ENCODE results near the gene MAGED2.
A peak's percentile ranks its signal among the peaks of the same experiment; 100 is the strongest.
"Not testable (repeated sequence)": the region's sequence is repeated elsewhere in the genome, so short reads cannot be mapped to it uniquely, and the experiment has no call there.

Gene MAGED2, protein sequence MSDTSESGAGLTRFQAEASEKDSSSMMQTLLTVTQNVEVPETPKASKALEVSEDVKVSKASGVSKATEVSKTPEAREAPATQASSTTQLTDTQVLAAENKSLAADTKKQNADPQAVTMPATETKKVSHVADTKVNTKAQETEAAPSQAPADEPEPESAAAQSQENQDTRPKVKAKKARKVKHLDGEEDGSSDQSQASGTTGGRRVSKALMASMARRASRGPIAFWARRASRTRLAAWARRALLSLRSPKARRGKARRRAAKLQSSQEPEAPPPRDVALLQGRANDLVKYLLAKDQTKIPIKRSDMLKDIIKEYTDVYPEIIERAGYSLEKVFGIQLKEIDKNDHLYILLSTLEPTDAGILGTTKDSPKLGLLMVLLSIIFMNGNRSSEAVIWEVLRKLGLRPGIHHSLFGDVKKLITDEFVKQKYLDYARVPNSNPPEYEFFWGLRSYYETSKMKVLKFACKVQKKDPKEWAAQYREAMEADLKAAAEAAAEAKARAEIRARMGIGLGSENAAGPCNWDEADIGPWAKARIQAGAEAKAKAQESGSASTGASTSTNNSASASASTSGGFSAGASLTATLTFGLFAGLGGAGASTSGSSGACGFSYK

DNA sequence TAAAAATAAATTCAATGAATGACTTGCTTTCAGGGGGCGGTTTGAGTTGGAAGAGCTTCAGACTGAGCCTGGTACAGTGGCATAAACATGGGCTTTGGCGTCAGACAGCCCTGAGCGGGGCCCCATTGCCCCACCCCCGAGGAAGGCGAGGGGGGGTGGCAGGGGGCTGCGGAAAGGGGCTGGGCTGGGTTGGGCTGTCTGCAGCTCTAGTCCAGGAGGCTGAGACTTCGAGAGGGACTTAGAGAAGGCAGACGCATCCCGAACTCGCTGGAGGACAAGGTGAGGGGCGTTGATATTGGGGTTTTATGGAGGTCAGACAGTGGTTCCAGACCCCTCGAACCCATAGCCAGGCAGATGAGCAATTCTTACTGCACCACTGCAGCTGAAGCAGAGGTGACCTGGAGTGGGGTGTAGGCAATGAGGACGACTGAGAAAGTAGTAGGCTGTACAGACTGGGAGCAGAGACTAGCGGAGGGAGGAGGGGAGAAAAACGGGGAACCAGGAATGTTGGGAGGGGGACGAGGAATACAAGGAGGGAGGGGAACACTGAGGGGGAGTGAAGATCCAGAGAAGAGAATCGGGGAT, at the start of gene MAGED2:
TSS of gene MAGED2 (plus strand) at position 222 of the 585 bp plus-strand sequence. CDS start 1,587 bp downstream, outside the sequence.
- DNase-seq (ENCODE audit: low spot score), result peak; percentile 23

DNA sequence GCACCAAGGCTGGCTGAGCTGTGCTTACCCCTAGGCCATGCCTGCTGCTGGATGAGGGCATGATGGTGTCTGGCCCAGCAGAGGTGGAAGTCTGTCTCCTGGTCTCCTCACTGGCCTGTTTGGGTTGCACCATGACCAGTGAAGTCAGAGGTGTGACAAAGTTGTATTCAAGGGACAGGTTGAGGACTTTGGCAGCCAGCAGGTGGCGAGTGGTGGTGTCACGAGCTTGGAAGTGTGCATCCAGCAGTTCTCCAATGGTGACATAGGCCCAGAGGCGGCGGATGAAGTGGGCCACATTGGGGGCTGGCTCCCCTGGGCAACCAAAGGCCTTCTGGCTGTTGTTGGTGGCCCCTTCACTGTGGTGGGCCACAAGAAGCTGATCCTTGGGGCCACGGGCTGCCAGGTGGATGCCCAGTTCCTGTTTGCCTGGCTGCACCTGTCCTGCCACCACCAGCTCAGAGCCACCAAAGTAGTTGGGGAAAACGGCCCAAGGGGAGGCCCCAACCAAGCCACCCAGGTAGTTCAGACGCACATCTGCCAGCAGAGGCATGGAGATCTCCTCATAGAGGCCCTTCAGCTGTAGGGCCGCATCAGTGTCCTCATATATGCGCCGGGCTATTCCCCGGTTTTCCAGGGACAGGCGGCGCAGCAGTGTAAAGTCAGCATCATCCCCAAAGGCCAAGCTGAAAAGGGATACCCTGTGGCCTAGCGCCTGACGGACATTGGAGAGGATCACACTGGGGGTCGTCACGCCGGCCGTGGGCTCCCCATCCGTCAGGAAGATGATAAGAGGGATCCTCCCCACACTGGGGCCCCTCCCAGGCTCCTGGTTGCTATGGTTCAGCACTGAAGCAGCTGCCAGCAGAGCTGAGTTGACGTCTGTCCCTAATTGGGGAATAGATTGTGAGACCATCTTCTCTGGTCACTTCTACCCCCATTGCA, 49.2 kb upstream of the MAGED2 start:
- DNase-seq (ENCODE audit: low spot score), result no peak

DNA sequence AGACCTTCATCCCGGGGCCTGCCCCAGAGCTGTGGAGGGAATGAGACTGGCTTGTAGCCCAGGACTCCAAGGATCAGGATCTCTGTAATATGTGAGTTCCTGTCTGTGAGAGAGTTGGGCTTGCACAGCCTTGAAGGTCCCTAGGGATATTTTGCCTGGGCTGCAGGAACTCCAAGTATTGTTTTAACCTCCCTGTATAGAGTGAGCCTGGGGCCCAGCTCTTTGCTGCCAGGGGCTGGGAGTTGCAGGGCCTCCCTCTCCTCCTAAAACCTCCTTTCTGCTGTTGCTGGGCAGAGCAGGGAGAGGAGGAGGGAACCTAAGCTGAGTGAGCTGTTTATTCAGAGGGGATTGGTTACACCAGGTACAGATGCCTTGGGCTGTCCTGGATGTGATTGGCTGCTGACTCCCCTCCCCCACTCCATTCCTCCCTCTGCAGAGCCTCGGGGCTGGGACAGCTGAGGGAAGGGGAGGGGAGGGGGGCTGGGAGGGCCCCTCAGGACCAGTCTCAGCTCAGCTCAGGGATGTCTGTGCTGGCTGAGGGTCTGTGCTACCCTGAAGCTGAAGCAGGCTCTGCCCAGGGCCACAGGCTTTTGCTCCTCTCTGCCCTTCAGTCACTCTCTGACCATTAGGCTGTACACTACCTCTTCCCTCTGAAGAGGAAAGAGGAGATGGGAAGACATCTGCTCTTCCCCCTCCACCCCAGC, 33.0 kb upstream of the MAGED2 start:
- DNase-seq (ENCODE audit: low spot score), result peak; percentile 10

DNA sequence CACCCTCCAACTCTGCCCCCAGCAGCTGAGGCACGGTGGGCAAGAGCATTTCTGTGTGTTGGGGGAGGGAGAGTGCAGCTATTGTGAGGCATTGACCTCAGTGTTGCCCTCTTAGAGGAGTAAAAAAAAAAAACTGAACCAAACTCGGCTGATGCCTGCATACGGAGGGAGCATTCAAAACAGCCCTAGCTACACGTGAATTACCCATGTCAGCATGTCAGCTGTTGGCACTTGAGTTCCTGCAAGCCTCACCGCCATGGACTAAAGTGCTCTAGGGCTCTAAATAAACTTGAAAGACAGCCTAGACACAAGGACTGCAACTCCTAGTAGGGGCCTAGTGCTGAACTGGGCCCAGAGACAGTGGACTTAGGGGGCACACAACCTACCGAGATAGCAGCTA, 31.5 kb upstream of the MAGED2 start:
- DNase-seq (ENCODE audit: low spot score), result no peak

DNA sequence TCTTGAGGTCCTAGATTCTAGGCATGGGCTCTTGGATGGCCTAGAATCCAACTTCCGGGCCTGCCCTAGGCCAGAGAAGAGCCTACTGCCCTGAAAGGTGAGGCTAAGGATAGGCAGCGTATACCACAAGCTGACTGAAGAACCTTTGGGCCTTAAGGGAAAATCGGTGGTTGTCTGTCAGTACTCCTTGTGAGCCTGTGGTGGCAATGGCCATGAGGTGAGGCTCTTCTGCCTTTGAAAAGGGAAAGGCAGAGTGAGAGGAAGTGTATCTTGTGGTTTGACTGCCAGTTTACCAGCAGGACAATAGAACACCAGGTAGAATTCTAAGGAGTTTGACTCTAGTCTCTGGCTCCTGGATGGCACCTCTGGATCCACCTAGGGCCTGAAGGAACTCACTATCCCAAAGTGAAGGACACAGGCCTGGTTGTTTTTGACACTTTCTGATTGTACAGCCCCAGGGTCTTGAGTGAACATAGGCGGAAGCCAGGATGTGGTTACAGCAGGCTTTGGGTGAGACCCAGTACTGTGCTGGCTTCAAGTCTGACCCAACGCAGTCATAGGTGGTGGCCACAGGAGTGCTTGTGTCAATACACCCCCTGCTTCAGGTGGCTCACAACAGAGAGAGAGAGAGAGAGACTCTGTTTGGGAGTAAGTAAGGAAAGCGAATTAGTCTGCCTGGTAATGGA, 30.4 kb upstream of the MAGED2 start:
- DNase-seq (ENCODE audit: low spot score), result no peak

DNA sequence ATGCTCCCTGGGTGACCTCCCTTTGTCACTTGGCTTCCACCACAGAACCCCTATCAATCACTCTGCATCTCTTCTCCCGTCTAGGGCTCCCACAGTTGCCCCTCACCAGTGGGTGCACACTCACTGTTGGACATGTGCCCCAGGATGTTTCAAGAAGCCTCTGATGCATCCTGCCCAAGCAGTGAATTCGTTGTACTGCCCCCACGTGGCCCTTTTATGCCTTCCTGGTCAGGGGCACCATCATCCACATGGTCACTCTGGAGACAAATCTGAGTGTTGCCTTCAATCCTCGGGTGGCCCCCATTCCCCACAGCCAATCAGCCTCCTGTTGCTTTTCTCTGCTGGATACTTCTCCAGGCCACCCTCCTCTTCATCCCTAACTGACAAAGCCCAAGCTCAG, 21.6 kb upstream of the MAGED2 start:
- DNase-seq (ENCODE audit: low spot score), result peak; percentile 11

DNA sequence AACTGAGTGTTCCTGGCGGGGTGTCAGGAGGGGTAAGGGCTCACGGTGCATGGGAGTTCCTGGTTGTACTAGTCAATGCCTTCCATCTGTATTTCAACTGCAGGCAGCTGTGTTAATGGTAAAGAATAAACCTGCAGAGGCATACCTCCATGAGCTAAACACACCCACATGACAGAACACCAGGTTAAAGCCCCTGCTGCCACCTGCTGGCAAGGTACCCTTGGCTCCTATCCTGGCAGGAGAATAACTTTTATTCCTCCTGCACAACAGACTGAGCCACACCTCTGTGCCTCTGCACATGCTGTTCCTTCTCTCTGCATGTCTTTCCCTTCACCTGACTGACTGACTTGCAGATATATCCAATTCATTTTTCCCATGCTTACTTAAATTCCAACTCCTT, 20.6 kb upstream of the MAGED2 start:
- DNase-seq (ENCODE audit: low spot score), result peak; percentile 21

DNA sequence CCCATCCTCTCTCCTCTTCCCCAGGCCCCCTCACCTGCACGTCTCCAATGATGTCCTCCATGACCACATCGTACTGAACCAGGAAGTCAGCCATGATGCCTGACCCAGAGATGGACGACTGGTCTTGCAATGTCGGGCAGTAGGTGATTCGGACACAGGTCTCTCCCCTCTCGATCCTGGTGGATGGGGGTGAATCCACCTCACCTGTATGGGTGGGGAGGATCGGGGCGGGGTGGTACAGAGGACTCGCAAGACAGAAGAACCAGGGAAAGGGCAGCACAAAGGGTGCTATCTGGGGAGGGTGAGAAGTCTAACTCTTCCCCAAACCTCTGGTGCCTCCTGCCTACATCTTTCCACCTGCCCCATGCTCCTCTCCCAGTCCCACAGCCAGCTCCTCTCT, 19.1 kb upstream of the MAGED2 start:
- no peak for DNase-seq (ENCODE audit: low spot score)

DNA sequence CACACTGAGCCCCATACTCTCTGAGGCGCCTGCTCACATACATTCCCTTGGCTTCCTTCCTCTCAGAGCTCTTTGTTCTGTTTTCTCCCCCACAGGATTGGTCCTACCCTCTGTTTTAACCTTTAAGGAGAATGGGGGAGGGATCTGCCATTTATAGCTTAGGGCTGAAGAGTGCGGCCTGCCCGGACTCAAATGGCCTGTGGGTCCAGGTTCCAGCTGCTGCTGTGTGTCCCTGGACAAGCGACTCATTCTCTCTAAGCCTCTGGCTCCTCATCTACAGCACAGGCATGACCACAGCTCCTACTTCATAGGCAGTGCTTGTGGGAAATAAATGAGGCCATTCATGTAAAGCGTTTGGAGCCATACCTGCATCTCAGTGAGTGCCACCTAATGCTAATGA, 18.1 kb upstream of the MAGED2 start:
- DNase-seq (ENCODE audit: low spot score), result not testable (repeated sequence)

DNA sequence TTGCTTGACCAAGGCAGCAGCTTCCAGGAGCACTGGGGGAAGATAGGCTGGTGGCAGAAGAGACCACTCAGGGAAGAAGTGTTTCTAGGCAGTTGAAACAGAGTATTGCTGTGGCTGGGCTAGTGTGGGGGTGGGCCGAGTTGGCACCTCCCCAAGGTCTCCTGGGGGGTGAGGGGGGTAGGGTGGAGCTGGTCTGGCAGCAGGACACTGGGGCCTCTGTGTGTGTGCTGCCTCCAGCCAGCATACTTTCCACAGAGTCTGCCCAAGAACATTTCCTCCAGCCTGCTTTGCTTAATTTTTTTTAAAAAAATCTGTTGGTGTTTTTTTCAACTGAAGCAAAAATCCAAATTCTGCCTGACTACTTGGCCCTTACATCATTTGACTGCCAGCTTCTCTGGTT, 13.5 kb upstream of the MAGED2 start:
- DNase-seq (ENCODE audit: low spot score), result no peak

DNA sequence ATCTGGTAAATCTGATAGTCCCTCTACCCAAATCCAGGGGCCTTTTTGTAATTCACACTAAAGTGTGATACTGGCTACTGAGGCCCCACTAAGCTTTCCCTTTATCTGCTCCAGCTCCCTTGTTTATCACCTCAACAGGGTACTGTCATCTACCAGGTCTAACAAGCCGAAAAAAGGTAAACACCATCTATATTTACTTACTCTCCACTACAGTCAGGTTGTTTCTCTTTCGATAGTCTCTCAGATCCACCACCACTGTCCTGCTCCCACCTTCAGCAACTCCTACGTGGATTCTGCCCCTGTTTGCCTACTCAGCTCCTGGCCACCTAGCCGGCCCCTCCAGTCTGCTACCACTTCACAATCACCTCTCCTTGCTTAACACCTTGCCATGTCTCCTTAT, 12.8 kb upstream of the MAGED2 start:
- DNase-seq (ENCODE audit: low spot score), result no peak

DNA sequence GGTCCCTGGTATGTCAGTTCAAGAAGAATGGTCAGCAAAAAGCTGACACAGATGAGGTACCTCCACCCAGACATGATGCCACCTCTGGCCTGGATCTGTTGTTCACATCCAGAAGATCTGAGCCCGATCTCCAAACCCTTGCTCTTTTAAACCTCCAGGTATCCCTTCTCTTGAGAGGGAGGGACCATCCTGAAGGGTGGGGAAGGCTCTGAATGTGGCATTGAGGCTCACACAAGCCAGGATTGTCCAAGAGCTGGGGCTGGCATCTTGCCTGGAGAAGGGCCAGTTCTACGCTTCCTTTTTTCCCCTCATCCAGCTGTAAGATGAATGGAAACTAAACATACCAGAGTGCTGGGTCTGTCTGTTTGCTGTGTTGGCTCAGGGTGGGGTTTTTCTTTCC, 9.4 kb upstream of the MAGED2 start, which contains the start of gene ITIH6:
TSS of gene ITIH6 (minus strand) at position 119 of the 400 bp plus-strand sequence. CDS start at position 74, 45 bp downstream.
- DNase-seq (ENCODE audit: low spot score), result no peak

DNA sequence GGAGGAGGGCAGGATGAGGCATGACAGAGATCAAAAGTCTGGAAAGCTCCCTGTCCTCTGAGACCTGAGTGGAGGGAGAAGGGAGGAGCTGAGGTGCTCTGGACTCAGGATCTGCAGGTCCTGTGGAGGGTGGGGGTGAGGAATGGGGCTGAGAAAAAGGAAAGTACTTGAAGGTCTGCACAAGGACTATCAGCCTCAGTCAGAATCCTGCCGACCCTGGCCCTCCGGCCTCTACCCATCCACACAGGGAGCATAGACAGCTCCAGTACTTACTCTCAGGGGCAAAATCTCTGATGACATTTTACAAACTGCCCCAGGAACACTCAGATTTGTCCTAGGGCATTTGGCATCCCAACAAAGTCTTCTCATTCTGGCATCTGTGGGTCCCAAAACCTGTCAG, 8.5 kb upstream of the MAGED2 start:
- no peak for DNase-seq (ENCODE audit: low spot score)

DNA sequence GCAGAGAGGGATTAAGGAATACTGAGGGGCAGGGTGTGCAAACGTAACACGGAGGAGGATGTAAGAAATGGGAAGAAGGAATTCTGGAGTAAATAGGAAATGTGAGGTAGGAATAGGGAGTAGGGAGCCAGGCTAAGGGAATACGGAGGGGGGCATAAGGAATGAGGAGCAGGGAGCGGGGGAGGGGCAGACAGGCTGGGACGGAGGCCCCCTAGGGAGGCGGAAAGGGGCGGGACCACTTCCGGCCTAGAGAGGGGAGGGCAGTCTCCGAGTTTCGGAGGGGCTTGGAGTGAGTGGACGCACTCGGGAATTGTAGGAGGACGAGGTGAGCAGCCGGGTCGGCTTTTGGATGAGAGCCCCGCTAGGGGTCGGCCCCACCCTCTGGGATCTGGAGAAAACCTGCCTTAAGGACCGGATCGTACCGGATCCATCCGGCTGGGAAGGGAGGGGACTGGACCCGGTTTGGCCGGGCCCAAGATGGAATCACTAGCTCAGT, 612 bp downstream of the MAGED2 start:
- DNase-seq (ENCODE audit: low spot score), result peak; percentile 64

DNA sequence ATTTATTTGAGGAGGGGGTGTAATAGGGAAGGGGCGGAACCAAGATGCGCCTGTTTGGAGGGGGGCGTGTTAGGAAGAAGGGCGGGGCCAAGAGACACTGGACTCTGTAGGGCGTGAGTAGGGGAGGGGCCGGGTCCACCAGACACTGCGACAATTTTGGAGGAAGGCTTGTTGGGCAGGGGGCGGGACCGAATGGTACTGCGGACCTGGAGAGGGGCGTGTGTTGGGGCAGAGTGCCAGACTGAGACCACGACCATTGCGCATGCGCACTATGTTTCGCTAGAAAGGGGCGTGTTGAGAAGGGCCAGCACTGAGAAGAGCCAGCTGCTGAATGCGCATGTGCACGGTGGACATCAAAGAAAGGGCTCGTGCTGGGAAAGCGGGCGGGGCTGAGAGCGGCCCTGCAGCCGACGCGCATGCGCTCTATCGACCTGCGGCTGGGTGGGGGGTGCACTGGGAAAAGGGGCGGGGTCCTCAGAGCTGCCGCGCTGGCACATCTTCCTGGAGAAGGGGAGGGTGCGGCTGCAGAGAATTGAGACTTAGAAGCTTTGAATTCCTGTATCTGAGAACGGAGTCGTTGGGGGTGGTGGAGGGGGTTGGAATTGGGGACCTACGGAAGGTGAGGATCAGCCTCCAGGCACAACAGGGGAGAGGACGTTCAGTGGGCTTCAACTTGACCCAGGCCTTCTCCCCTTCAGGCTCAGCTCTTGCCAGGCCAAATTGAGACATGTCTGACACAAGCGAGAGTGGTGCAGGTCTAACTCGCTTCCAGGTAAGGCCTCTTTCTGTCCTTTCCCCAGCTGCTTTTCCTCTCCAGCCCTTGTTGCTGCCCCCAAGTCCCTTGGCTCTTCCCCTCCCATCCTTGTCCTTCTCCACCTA, 1.3 kb downstream of the MAGED2 start:
- peak; percentile 87 for DNase-seq (ENCODE audit: low spot score)

DNA sequence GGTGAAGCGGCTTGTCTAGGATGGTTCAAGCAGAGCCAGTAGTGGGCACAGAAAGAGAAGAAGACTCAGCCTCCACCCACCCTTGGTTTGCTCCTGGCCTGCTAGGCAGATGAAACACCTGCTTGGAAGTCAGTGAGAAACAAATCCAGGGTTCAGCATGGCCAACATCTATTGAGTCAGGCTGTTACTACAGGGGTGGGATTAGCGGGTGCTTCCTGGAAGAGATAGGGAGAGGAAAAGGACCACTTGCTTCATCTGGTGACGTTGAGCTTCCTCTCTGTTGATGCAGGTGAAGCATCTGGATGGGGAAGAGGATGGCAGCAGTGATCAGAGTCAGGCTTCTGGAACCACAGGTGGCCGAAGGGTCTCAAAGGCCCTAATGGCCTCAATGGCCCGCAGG, 3.0 kb downstream of the MAGED2 start:
- DNase-seq (ENCODE audit: low spot score), result no peak

DNA sequence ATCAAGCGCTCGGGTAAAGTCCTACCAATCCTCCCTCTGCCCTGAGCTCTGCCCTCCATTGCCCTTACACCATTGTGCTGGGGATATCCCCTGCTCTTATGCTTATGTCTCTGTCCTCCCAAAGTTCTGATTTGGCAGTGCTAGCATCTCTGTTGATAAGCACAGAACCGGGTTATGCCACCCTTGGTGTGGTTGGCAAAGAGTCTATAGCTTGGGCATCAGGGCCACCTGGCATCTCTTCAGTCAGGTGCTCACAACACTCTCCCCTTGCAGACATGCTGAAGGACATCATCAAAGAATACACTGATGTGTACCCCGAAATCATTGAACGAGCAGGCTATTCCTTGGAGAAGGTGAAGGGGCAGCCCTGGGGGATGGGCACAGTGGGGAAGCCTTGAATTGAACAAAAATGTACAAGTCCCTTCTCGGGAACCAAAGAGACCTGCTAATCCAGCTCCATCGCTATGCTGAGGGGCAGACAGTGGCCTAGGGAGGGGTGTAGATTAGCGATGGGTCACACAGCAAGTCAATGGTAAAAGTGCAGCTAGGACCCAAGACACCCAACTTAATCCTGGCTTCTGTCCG, 3.8 kb downstream of the MAGED2 start:
- DNase-seq (ENCODE audit: low spot score), result no peak

DNA sequence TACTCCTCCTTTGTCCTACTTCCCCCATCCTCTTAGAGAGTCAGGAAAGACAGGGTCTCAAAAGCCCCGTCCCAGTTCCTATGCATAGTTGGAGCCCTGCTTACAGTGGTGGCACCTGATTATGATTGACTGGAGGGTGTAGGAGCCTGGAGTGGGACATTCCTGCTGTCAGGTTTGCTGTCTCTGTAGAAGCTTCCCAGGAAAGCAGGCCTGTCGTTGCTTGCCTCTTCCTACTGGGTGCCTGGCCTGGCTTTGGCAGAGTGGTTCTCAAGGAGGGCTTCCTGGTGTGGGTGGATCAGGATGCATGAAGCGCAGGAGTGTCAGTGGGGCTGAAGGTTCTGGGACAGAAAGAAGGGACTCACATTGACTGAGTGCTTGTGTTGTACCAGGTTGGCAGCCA, 4.8 kb downstream of the MAGED2 start:
- DNase-seq (ENCODE audit: low spot score), result no peak

DNA sequence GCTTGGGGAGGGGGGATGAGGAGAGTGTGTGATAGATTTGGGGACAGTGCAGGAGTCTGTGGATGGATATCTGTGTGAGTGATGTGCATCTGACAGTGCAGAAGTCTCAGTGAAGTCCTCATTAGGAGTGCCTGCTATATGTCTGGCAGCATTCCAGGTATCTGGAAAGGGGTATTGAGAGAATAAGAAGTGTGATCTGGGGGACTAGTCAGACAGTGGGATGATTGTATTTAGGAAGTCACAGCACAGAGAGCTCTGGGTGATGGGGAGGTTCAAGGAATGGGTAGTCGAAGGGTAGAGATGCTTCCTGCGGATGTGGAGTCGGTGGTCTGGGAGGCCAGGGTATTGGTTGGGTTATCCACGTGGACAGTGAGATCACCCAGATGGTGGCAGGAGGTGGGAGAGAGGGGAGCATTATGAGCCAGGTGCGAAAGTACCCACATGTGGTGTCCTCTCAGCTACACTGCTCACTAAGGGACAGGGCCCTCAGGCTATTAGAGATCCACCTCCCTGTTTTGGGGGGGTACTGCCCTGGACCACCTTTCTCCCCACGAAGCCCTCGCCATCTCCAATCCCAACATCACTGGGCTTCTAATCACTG, 9.8 kb downstream of the MAGED2 start:
- DNase-seq (ENCODE audit: low spot score), result no peak

Data from iPS-NIHi11 (cell line).